GM18519 (cell line): ENCODE results near the gene OTUB2.

Experiments used
- ATAC-seq: cut with Tn5 transposase; IDR thresholded peaks from one replicate; pipeline ENCODE4 v1.9.1; 2021; ENCODE audit warnings: mild to moderate bottlenecking, moderate library complexity; ENCODE audit not compliant: unreplicated experiment, low FRiP score

OTUB2 gene

GRCh38 chr14:93996130-93996695 is 29.9 kb upstream of the OTUB2 start:
- no peak for ATAC-seq

- no peak for ATAC-seq
Measured at GRCh38 chr14:93997082-93997481, 29.1 kb upstream of the OTUB2 start, which contains the start of gene CCDC197. CCDC197 (plus strand) TSS chr14:93997301; CDS start chr14:93998132, 831 bp downstream.

- ATAC-seq, result no peak
Measured at GRCh38 chr14:93997916-93998870, 27.9 kb upstream of the OTUB2 start.

- no peak for ATAC-seq
Measured at GRCh38 chr14:93998871-93999403, 27.2 kb upstream of the OTUB2 start.

GRCh38 chr14:93999573-93999972 is 26.6 kb upstream of the OTUB2 start:
- ATAC-seq, result no peak

- ATAC-seq, result no peak
Measured at GRCh38 chr14:94000267-94000666, 25.9 kb upstream of the OTUB2 start.

- ATAC-seq, result no peak
Measured at GRCh38 chr14:94001016-94001415, 25.1 kb upstream of the OTUB2 start.

- no peak for ATAC-seq
Measured at GRCh38 chr14:94001501-94002396, 24.4 kb upstream of the OTUB2 start.

- no peak for ATAC-seq
Measured at GRCh38 chr14:94003397-94003796, 22.7 kb upstream of the OTUB2 start.

GRCh38 chr14:94004015-94004414 is 22.1 kb upstream of the OTUB2 start:
- no peak for ATAC-seq

GRCh38 chr14:94005324-94006073 is 20.6 kb upstream of the OTUB2 start:
- no peak for ATAC-seq

- no peak for ATAC-seq
Measured at GRCh38 chr14:94008234-94008633, 17.9 kb upstream of the OTUB2 start.

GRCh38 chr14:94009767-94010166 is 16.4 kb upstream of the OTUB2 start:
- ATAC-seq, result no peak

GRCh38 chr14:94010625-94011024 is 15.5 kb upstream of the OTUB2 start:
- no peak for ATAC-seq

GRCh38 chr14:94011795-94012194 is 14.3 kb upstream of the OTUB2 start:
- no peak for ATAC-seq

- no peak for ATAC-seq
Measured at GRCh38 chr14:94014382-94014781, 11.8 kb upstream of the OTUB2 start.

- no peak for ATAC-seq
Measured at GRCh38 chr14:94015223-94015622, 10.9 kb upstream of the OTUB2 start.

GRCh38 chr14:94016446-94016976 is 9.6 kb upstream of the OTUB2 start:
- no peak for ATAC-seq

- ATAC-seq, result no peak
Measured at GRCh38 chr14:94018308-94018707, 7.8 kb upstream of the OTUB2 start.

- no peak for ATAC-seq
Measured at GRCh38 chr14:94019329-94019728, 6.8 kb upstream of the OTUB2 start.
